Mononuclear cell (primary cell): ENCODE results near the gene PATJ. TPM values are rescaled to one million over a fixed set of nuclear protein-coding genes. Genes with fewer than 3 reads are reported as not detected.

Experiments used
- H3K27me3 ChIP-seq: 2 replicates; pipeline ENCODE4 v1.6.0; 2011; ENCODE audit warnings: low read length, control low read depth; ENCODE audit not compliant: insufficient read depth
- H3K4me1 ChIP-seq: 2 replicates; pipeline ENCODE4 v1.5.1; 2011; ENCODE audit warnings: mild to moderate bottlenecking, low read length, control low read depth; ENCODE audit not compliant: insufficient read depth
- H3K4me3 ChIP-seq: 2 replicates; pipeline ENCODE4 v1.5.1; 2011; ENCODE audit warnings: mild to moderate bottlenecking, low read length, moderate library complexity
- H3K9me3 ChIP-seq: 2 replicates; pipeline ENCODE4 v1.5.1; 2011; ENCODE audit warnings: low read depth, mild to moderate bottlenecking, control low read depth, low read length
- total RNA-seq: library from RNA; depleted of rRNA; stranded (reverse); fragments of >200 nt; gene quantifications from one replicate; pipeline ENCODE4 v1.2.3, GENCODE V29; 2012

Gene PATJ
- total RNA-seq, 1 donor: 45.0 TPM

- Histone ChIP-seq H3K27me3 (no peaks in the 10 kb centered on the region), H3K4me1 (no peaks in the 10 kb centered on the region), H3K9me3 (no peaks in the 10 kb centered on the region), H3K4me3 (no peak overlapping the region)
Observed at GRCh38 chr1:62090016-62090415, 347.7 kb downstream of the PATJ start.

- H3K4me3 ChIP-seq: no peak overlapping the region
- no peaks in the 10 kb centered on the region for H3K4me1 ChIP-seq
- no peaks in the 10 kb centered on the region for H3K9me3 ChIP-seq
- no peaks in the 10 kb centered on the region for H3K27me3 ChIP-seq
Observed at GRCh38 chr1:62092110-62092509, 349.8 kb downstream of the PATJ start.

GRCh38 chr1:62093261-62093660 is 351.0 kb downstream of the PATJ start:
- Histone ChIP-seq H3K9me3 (no peaks in the 10 kb centered on the region), H3K27me3 (no peaks in the 10 kb centered on the region), H3K4me1 (no peaks in the 10 kb centered on the region), H3K4me3 (no peak overlapping the region)

- Histone ChIP-seq H3K27me3 (no peaks in the 10 kb centered on the region), H3K4me1 (no peaks in the 10 kb centered on the region), H3K4me3 (no peak overlapping the region), H3K9me3 (no peaks in the 10 kb centered on the region)
Observed at GRCh38 chr1:62097464-62097863, 355.2 kb downstream of the PATJ start.

GRCh38 chr1:62100442-62100841 is 358.2 kb downstream of the PATJ start:
- H3K9me3 ChIP-seq: no peaks in the 10 kb centered on the region
- H3K4me3 ChIP-seq: no peak overlapping the region
- no peaks in the 10 kb centered on the region for H3K4me1 ChIP-seq
- H3K27me3 ChIP-seq: no peaks in the 10 kb centered on the region

DNA sequence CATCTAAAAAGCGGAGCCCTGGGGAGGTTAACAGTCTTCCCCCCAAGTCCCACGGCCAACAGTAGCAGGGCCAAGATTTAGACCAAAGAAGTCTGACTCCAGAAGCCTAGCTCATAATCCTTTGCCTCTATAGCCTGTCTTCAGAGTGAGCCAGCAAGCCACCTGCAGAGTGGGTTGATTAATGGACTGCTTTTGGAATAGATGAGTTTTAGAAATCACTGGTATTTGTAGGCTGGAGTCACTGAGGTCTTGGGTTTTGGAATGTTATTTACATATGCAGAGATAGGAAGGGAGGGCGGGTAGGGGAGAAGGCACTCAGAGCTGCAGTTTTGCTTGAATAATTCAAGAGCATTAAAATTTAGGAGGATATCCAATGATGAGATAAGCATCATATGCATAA is 361.6 kb downstream of the PATJ start:
- no peaks in the 10 kb centered on the region for H3K27me3 ChIP-seq
- H3K4me1 ChIP-seq: no peaks in the 10 kb centered on the region
- H3K9me3 ChIP-seq: no peaks in the 10 kb centered on the region
- H3K4me3 ChIP-seq: no peak overlapping the region

GRCh38 chr1:62107923-62108322 is 365.6 kb downstream of the PATJ start:
- H3K4me3 ChIP-seq: no peak overlapping the region

DNA sequence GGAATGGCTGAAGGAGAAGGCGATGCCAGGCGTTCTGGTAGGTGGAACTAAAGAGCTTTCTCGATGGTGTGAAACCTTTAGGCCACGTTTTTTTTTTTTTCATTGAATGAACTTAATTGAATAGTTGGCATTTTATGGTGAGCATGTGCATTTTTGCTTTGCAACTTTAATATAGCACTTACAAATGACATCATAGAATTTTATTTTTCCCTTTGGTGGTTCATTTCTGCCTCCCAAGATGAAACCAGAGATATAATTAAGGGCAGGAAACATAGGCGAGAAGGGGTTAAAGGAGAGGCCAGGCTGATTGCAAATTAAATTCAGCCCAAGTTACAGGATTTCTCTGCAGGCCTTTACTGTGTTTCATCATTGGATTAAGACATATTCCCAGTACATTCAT is 366.8 kb downstream of the PATJ start:
- no peaks in the 10 kb centered on the region for H3K4me1 ChIP-seq
- no peaks in the 10 kb centered on the region for H3K9me3 ChIP-seq
- H3K4me3 ChIP-seq: no peak overlapping the region
- H3K27me3 ChIP-seq: no peaks in the 10 kb centered on the region

More at GRCh38 chr1:62107923-62108322, 365.6 kb downstream of the PATJ start:
- Histone ChIP-seq H3K9me3 (no peaks in the 10 kb centered on the region), H3K27me3 (no peaks in the 10 kb centered on the region), H3K4me1 (no peaks in the 10 kb centered on the region)

DNA sequence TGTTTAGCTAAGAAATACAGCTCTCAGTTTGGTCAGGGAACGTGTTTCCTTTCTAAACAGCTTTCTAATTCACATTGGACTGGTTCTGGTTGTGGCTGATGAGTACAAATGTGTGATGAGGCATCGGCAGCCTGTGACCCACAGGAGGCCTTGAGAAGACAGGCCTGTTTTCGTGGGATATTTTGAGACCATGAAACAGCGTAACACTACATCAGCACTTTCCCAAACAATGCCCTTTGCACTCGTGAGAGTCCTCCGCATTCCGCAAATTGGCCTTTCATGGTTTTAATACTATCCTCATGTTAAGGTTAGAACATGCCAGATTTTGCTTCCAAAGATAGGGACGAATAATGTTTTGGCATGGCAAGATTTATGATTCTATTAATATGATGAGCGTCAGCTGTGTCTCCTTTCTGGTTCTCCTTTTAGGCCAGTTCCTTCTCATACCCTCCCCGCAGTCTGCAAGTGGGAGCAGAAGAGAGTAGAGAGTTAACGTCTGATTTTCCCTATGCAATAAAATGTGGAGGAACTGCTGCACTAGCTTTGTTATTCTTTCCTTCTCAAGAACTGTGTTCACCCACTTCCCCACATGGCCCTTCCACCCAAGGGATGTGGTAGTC is 368.0 kb downstream of the PATJ start:
- Histone ChIP-seq H3K9me3 (no peaks in the 10 kb centered on the region), H3K4me1 (no peaks in the 10 kb centered on the region), H3K27me3 (no peaks in the 10 kb centered on the region), H3K4me3 (no peak overlapping the region)

- H3K9me3 ChIP-seq: no peaks in the 10 kb centered on the region
- no peak overlapping the region for H3K4me3 ChIP-seq
- no peaks in the 10 kb centered on the region for H3K4me1 ChIP-seq
- H3K27me3 ChIP-seq: no peaks in the 10 kb centered on the region
Observed at GRCh38 chr1:62111084-62111483, 368.8 kb downstream of the PATJ start.

DNA sequence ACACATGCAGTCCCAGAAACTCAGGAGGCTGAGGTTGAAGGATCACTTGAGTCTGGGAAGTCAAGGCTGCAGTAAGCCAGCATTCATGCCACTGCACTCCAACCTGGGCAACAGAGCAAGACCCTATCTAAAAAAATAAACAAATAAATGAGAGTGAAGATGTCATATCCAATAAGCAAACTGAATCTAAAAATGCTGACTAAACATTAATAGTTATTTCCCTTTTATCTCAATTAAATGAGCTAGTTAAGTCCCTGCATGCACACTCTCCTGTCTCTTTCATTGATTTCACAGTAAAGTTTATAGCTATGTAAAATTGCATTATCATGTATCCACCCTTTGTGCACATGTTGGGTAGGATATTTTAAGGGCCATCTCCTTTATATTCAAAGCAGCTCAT is 371.2 kb downstream of the PATJ start:
- no peaks in the 10 kb centered on the region for H3K4me1 ChIP-seq
- H3K27me3 ChIP-seq: no peaks in the 10 kb centered on the region

DNA sequence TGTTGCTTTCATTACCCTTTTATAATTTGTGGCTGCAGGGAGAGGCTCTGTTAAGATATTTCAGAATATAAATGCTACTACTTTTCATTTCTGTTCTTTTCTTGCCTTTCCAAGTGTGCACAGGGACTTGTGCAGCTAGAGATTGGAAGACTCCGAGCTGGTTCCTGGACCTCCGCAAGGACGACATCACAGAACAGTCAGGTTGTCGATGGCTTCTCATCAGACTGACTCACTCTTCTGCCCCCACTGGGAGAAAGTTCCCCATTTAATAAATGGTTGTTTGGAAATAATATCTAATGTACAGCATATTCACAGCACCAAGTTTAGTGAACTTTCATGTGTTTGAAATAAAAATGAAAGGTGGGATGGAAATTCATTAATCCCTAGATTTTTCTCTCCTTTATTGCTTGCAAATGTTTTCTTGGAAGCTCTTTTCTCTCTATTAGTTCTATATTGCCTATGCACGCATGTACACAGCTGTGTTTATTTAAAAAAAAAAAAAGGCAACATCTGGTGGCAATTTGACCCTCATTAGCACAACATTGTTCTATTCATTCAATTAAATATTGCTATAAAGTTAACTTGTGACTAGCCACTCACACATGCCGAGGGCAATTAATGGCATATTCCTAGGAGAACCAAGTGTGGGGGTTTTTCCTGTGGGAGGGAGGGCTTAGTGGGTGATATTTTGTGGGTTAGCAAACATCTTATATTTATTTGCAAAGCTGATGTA is 374.9 kb downstream of the PATJ start:
- Histone ChIP-seq H3K27me3 (no peaks in the 10 kb centered on the region), H3K9me3 (no peaks in the 10 kb centered on the region), H3K4me3 (no peak overlapping the region), H3K4me1 (no peaks in the 10 kb centered on the region)

More for the DNA sequence above, 371.2 kb downstream of the PATJ start:
- Histone ChIP-seq H3K9me3 (no peaks in the 10 kb centered on the region), H3K4me3 (no peak overlapping the region)

DNA sequence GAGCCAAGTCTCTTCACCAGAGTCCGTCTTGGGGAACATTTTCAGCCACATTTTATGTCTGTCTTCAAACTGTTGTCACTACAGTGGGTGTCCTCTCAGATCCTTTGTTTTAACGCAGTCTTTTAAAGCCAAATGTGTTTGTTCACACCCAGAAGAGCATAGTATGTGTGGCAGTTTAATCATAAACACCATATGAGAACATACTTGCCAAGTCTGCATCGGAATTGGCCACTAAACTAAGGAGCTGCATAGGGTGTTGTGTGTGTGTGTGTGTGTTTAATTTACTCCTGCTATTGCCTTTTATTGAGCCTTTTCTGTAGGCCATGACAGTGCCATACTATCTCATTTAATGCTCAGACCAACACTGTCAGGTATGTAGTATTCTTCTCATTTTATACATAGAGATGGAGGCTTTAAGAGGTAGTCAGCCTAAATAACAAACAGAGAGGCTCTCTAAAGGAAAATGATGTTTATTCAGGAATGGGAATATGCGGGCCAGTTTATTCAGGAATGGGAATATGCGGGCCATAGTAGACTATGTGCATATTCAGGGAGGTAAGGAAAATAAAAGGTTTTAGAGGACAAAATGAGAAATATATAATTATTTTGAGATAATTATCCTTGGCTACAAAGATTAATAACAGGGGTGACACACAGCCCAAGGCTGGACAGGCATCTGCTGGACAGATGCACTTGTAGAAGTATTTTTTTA is 384.5 kb downstream of the PATJ start:
- Histone ChIP-seq H3K4me3 (no peak overlapping the region), H3K4me1 (no peaks in the 10 kb centered on the region), H3K9me3 (no peaks in the 10 kb centered on the region), H3K27me3 (no peaks in the 10 kb centered on the region)

- Histone ChIP-seq H3K4me1 (no peaks in the 10 kb centered on the region), H3K9me3 (no peaks in the 10 kb centered on the region), H3K4me3 (no peak overlapping the region), H3K27me3 (no peaks in the 10 kb centered on the region)
Observed at GRCh38 chr1:62128745-62129144, 386.5 kb downstream of the PATJ start.

- H3K9me3 ChIP-seq: no peaks in the 10 kb centered on the region
- no peaks in the 10 kb centered on the region for H3K4me1 ChIP-seq
- H3K27me3 ChIP-seq: no peaks in the 10 kb centered on the region
- no peak overlapping the region for H3K4me3 ChIP-seq
Observed at GRCh38 chr1:62131093-62131725, 388.9 kb downstream of the PATJ start.
